DND-41 (cell line): ENCODE measurements around the gene PITPNM3.

Source experiments
- ATAC-seq: fragments of 200-7000 bp; cut with Tn5 transposase; 3 replicates; pipeline ENCODE4 v1.9.1; 2021; ENCODE audit warnings: low read depth; ENCODE audit not compliant: insufficient read depth
- DNase-seq: peaks from one replicate; pipeline ENCODE4 v3.0.0-alpha.2; 2020
- H2AFZ ChIP-seq: 2 replicates; pipeline ENCODE4 v1.6.0; 2012; ENCODE audit warnings: low read depth, low read length
- H3K27ac ChIP-seq: 2 replicates; pipeline ENCODE4 v1.5.1; 2012; ENCODE audit warnings: low read length, inconsistent platforms
- H3K27me3 ChIP-seq: fragments of 200-600 bp; sonication (generic); 2 replicates; pipeline ENCODE4 v1.6.0; 2012; ENCODE audit warnings: low read length, mild to moderate bottlenecking, inconsistent platforms; ENCODE audit not compliant: insufficient read depth, poor library complexity
- H3K36me3 ChIP-seq: 2 replicates; pipeline ENCODE4 v1.5.1; 2012; ENCODE audit warnings: low read length, inconsistent platforms; ENCODE audit not compliant: insufficient read depth
- H3K4me1 ChIP-seq: 2 replicates; pipeline ENCODE4 v1.5.1; 2012; ENCODE audit warnings: mild to moderate bottlenecking, low read length; ENCODE audit not compliant: insufficient read depth
- H3K4me2 ChIP-seq: 2 replicates; pipeline ENCODE4 v1.6.0; 2012; ENCODE audit warnings: mild to moderate bottlenecking, moderate library complexity, low read length, inconsistent platforms; ENCODE audit not compliant: insufficient read depth
- H3K4me3 ChIP-seq, 2 experiments: fragments of 200-600 bp in 1 of 2; shearing (Covaris generic) in 1 of 2; 2 replicates each; pipeline ENCODE4 v1.5.1; 2012 to 2016; ENCODE audit warnings: inconsistent platforms in 2 of 2, low read length in 2 of 2, mild to moderate bottlenecking in 2 of 2, low read depth in 1 of 2, moderate library complexity in 1 of 2
- H3K79me2 ChIP-seq: 2 replicates; pipeline ENCODE4 v1.6.0; 2012; ENCODE audit warnings: low read length, inconsistent platforms; ENCODE audit not compliant: insufficient read depth
- H3K9ac ChIP-seq: 2 replicates; pipeline ENCODE4 v1.6.0; 2012; ENCODE audit warnings: low read depth, mild to moderate bottlenecking, inconsistent platforms, low read length, moderate library complexity
- H3K9me3 ChIP-seq: 2 replicates; pipeline ENCODE4 v1.5.1; 2012; ENCODE audit warnings: low read length, moderate library complexity, mild to moderate bottlenecking, inconsistent platforms; ENCODE audit not compliant: insufficient read depth, severe bottlenecking
- H4K20me1 ChIP-seq: 2 replicates; pipeline ENCODE4 v1.6.0; 2012; ENCODE audit warnings: low read length; ENCODE audit not compliant: insufficient read depth
- EZH2 ChIP-seq: IDR thresholded peaks from 3 replicates; pipeline ENCODE4 v1.6.1; 2012; ENCODE audit warnings: borderline replicate concordance, low read depth, mild to moderate bottlenecking, moderate library complexity, low read length, inconsistent platforms; ENCODE audit not compliant: severe bottlenecking
- TF ChIP-seq, protein P1 (sequence below): IDR thresholded peaks from 2 replicates; pipeline ENCODE4 v1.5.1; 2012; ENCODE audit warnings: borderline replicate concordance, low read length, moderate library complexity, mild to moderate bottlenecking; ENCODE audit not compliant: poor library complexity, severe bottlenecking; ENCODE audit errors: extremely low read depth

The PITPNM3 gene

DNA sequence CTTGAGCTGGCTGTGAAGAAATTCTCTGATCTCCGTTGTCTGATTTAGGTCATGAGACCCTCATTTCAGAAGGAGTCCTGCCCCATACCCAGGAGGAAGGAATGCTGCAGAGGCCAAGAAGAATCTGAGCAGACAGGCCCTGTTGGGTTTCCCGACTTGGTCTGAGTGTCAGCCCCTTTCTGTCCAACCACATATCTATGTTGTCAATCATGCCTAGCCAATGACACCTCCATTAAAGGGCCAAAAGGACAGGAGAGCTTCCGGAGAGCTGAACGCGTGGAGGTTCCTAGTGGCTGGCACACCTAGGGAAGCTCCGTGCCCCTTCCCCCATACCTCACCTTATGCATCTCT, 74.3 kb downstream of the PITPNM3 start:
- Histone ChIP-seq H3K27ac (no peak overlapping the region), H3K27me3 (no peaks in the 10 kb centered on the region), H3K9me3 (no peaks in the 10 kb centered on the region), H3K4me3 (no peak overlapping the region), H3K79me2 (no peaks in the 10 kb centered on the region), H2AFZ (no peak overlapping the region), H3K36me3 (no peaks in the 10 kb centered on the region), H3K4me2 (no peak overlapping the region), H4K20me1 (no peaks in the 10 kb centered on the region; the same call in none of the 2 replicates), H3K4me1 (no peaks in the 10 kb centered on the region), H3K9ac (no peak overlapping the region)
- ATAC-seq (no peak), DNase-seq (no peak)
- TF ChIP-seq EZH2: no peak
- TF ChIP-seq, protein P1, sequence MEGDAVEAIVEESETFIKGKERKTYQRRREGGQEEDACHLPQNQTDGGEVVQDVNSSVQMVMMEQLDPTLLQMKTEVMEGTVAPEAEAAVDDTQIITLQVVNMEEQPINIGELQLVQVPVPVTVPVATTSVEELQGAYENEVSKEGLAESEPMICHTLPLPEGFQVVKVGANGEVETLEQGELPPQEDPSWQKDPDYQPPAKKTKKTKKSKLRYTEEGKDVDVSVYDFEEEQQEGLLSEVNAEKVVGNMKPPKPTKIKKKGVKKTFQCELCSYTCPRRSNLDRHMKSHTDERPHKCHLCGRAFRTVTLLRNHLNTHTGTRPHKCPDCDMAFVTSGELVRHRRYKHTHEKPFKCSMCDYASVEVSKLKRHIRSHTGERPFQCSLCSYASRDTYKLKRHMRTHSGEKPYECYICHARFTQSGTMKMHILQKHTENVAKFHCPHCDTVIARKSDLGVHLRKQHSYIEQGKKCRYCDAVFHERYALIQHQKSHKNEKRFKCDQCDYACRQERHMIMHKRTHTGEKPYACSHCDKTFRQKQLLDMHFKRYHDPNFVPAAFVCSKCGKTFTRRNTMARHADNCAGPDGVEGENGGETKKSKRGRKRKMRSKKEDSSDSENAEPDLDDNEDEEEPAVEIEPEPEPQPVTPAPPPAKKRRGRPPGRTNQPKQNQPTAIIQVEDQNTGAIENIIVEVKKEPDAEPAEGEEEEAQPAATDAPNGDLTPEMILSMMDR: no peak

DNA sequence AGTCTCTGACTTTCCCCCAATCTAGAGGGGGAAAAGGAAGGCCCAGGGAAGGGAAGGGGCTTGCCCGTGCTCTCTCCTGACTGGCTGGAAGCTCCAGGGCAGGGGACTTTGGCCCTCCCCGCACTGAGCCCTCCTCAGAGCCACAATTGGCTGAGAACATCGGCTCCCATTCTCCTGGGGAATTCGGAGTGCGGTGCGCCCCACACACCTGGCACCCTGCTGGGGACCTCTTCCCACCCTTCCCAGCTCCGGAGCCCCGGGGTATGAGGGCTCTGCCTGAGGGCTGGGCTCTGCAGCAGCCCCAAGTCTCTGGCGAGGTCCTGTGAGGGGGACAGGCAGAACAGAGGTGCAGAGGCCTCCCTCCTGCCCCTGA, 76.1 kb downstream of the PITPNM3 start:
- H3K9me3 ChIP-seq: no peaks in the 10 kb centered on the region
- no peaks in the 10 kb centered on the region for H3K79me2 ChIP-seq
- no peaks in the 10 kb centered on the region for H3K36me3 ChIP-seq
- ATAC-seq: no peak
- H3K27me3 ChIP-seq: no peaks in the 10 kb centered on the region
- H3K4me2 ChIP-seq: no peak overlapping the region
- TF ChIP-seq, protein P1: no peak
- TF ChIP-seq EZH2: no peak
- no peak overlapping the region for H3K27ac ChIP-seq
- no peak overlapping the region for H3K9ac ChIP-seq
- H2AFZ ChIP-seq: no peak overlapping the region
- no peaks in the 10 kb centered on the region; the same call in none of the 2 replicates for H4K20me1 ChIP-seq
- no peak for DNase-seq
- no peak overlapping the region for H3K4me3 ChIP-seq
- H3K4me1 ChIP-seq: no peaks in the 10 kb centered on the region

DNA sequence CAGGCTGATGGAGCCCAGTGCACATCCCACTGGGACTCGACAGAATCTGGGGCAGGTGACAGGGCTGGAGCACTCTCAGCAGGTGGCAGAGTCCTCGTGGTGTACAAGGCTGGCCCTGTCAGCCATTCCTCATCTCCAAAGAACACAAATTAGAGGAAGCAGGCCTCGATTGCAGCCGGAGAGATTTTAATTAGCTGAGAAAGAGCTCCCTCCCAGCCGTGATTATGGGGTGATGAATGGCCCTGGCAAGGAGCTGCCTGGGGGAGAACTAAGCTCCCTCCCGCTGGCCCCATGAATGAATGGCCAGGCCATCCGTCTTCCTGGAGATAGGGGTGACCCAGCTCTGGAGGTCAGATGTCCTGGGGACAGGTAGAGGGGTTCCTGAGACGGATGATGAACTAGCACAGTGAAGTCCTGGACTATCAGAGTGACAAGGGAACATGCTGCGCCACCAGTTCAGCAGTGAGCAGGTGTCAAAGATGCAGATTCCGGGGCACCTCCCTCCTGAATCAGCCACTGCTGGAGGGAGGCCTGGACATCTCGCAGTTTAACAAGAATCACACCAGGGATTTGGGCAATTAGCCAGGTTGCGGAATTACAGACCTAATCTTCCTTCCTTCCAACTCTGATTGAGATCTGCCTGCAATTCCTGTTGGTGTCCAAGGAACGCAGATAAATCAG, 76.6 kb downstream of the PITPNM3 start:
- no peak for DNase-seq
- H3K36me3 ChIP-seq: no peaks in the 10 kb centered on the region
- no peaks in the 10 kb centered on the region; the same call in none of the 2 replicates for H4K20me1 ChIP-seq
- H2AFZ ChIP-seq: no peak overlapping the region
- no peaks in the 10 kb centered on the region for H3K9me3 ChIP-seq
- no peaks in the 10 kb centered on the region for H3K27me3 ChIP-seq
- no peak overlapping the region for H3K9ac ChIP-seq
- no peak overlapping the region for H3K4me3 ChIP-seq
- H3K4me1 ChIP-seq: no peaks in the 10 kb centered on the region
- H3K27ac ChIP-seq: no peak overlapping the region
- H3K79me2 ChIP-seq: no peaks in the 10 kb centered on the region
- no peak for ATAC-seq
- H3K4me2 ChIP-seq: no peak overlapping the region
- TF ChIP-seq, protein P1: no peak
- TF ChIP-seq EZH2: no peak

DNA sequence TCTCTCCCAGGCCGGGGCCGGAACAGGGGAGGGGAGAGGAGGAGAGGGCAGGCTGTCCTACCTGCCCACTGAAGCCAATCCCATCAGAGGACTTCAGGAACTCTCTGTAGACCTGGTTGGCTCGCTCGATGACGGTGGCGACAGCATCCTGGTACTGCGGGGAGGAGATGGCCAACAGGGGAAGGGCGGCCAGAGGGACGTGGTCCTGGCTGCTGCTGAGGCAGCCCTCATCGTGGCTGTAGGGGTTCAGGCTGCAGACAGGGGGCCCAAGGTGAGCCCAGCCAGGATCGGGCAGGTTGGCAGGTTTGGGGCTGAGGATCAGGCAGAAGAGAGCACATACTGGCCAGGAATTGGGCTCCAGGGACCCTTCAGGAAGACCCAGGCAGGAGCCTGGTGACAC, 77.9 kb downstream of the PITPNM3 start:
- Histone ChIP-seq H3K36me3 (no peaks in the 10 kb centered on the region), H3K4me1 (no peaks in the 10 kb centered on the region), H3K27ac (no peak overlapping the region), H3K9me3 (no peaks in the 10 kb centered on the region), H4K20me1 (peaks cover under 1% of the 10 kb centered on the region), H3K9ac (no peak overlapping the region), H2AFZ (no peak overlapping the region), H3K27me3 (no peaks in the 10 kb centered on the region), H3K4me2 (no peak overlapping the region), H3K4me3 (no peak overlapping the region), H3K79me2 (no peaks in the 10 kb centered on the region)
- ATAC-seq: no peak
- TF ChIP-seq EZH2: no peak
- TF ChIP-seq, protein P1: no peak
- DNase-seq: no peak
